Panc1 (cell line): ENCODE measurements around the gene DOCK1. TPM values are rescaled to one million over a fixed set of nuclear protein-coding genes. Genes with fewer than 3 reads are reported as not detected.

Experiments
- ATAC-seq: fragments of 200-7000 bp; cut with Tn5 transposase; 2 replicates; pipeline ENCODE4 v1.9.1; 2020; ENCODE audit warnings: mild to moderate bottlenecking, moderate library complexity
- BruUV-seq: library from RNA; stranded (reverse); fragments of 400-500 nt; replicated peaks from 2 replicates; lab custom pipeline; 2021; lab: Mats Ljungman, UMichigan
- CTCF ChIA-PET: fragments of 300-600 bp; sonication (Branson Sonifier 250); formaldehyde crosslinking; loops from one replicate; lab custom pipeline; 2022; ENCODE audit warnings: antibody characterized with exemption; lab: Charles Lee
- POLR2A ChIA-PET: fragments of 300-600 bp; sonication (Branson Sonifier 250); formaldehyde crosslinking; loops from one replicate; lab custom pipeline; 2022; ENCODE audit warnings: antibody characterized with exemption; lab: Charles Lee
- DNase-seq: peaks from one replicate; pipeline ENCODE4 v3.0.0-alpha.2; 2010; ENCODE audit warnings: low read depth, low spot score
- H3K27ac ChIP-seq: 2 replicates; pipeline ENCODE4 v1.5.1; 2011; ENCODE audit warnings: mild to moderate bottlenecking, low read length, inconsistent platforms
- H3K27me3 ChIP-seq: fragments of 200-500 bp; sonication (Bioruptor generic); 2 replicates; pipeline ENCODE4 v1.6.0; 2014; ENCODE audit warnings: low read length, inconsistent platforms; ENCODE audit not compliant: control insufficient read depth, insufficient read depth
- H3K36me3 ChIP-seq: fragments of 200-500 bp; sonication (Bioruptor generic); 2 replicates; pipeline ENCODE4 v1.5.1; 2014; ENCODE audit warnings: inconsistent platforms, mild to moderate bottlenecking, low read length, moderate library complexity; ENCODE audit not compliant: control insufficient read depth, insufficient read depth
- H3K4me1 ChIP-seq: 2 replicates; pipeline ENCODE4 v1.5.1; 2011; ENCODE audit warnings: inconsistent platforms, mild to moderate bottlenecking, low read length, moderate library complexity; ENCODE audit not compliant: control insufficient read depth, insufficient read depth
- H3K4me3 ChIP-seq, 2 experiments: 2 replicates each; pipeline ENCODE4 v1.5.1; 2011 to 2012; ENCODE audit warnings: low read depth in 2 of 2, low read length in 2 of 2, mild to moderate bottlenecking in 2 of 2, inconsistent platforms in 1 of 2, moderate library complexity in 1 of 2
- H3K9me3 ChIP-seq: fragments of 200-500 bp; sonication (Bioruptor generic); 2 replicates; pipeline ENCODE4 v1.5.1; 2014; ENCODE audit warnings: low read depth, mild to moderate bottlenecking, inconsistent platforms, low read length, moderate library complexity; ENCODE audit not compliant: control insufficient read depth, insufficient read depth
- POLR2AphosphoS5 ChIP-seq: IDR thresholded peaks from 2 replicates; pipeline ENCODE4 v1.6.1; 2012; ENCODE audit warnings: mild to moderate bottlenecking, low read depth, low read length, moderate library complexity
- SIN3A ChIP-seq: IDR thresholded peaks from 2 replicates; pipeline ENCODE4 v1.6.1; 2012; ENCODE audit warnings: low read depth, mild to moderate bottlenecking, low read length, moderate library complexity, borderline replicate concordance; ENCODE audit not compliant: insufficient read depth
- TCF7L2 ChIP-seq: IDR thresholded peaks from 2 replicates; pipeline ENCODE4 v1.6.1; 2011; ENCODE audit warnings: mild to moderate bottlenecking, low read depth, low read length, inconsistent platforms
- in situ Hi-C: cut with HindIII; loops from 2 replicates; pipeline ENCODE4 v1.10.0; 2016; ENCODE audit warnings: low sequenced_read_pairs, low pct_unique_long_range_greater_than_20kb
- intact Hi-C: fragments of 100-400 bp; cut with micrococcal nuclease; formaldehyde crosslinking; loops from one replicate; pipeline ENCODE4 v1.10.0; 2022; ENCODE audit not compliant: unreplicated experiment
- total RNA-seq: library from RNA; stranded (reverse); gene quantifications from one replicate; pipeline ENCODE4 v1.2.1, GENCODE V29; 2021; ENCODE audit not compliant: unreplicated experiment
- TF ChIP-seq, protein P1 (sequence below), 2 experiments: IDR thresholded peaks; 2 replicates each; pipeline ENCODE4 v1.6.1; 2011 to 2012; ENCODE audit warnings: low read depth in 2 of 2, control low read depth in 1 of 2, low read length in 1 of 2, mild to moderate bottlenecking in 1 of 2, moderate library complexity in 1 of 2; ENCODE audit not compliant: insufficient read depth in 1 of 2
- TF ChIP-seq, protein P2 (sequence below): fragments of 450-650 bp; IDR thresholded peaks from 2 replicates; pipeline ENCODE4 v1.5.1; 2017; ENCODE audit warnings: mild to moderate bottlenecking

Gene DOCK1
- total RNA-seq, 1 experiment from 2014 or later: 67.6 TPM

DNA sequence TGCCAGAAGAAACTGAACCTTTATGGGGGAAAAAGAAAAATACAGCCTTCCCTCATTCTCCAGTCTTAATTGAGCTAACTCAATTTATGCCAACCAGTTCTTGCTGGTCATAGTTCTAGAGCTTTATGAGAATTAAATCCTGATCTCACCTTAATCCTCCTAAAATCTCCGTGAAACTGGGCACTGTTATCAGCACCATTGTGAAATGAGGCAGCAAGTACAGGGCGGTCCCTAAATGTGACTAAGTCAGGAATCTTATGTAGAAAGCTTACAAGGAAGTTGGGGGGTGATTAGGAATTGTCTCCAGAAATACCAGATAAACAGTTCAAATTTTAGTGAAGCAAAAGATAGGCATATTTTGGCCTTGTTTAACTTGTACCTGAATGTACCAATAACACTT, 301.9 kb downstream of the DOCK1 start:
- BruUV-seq: no TSS peak
- H3K27ac ChIP-seq: no peak overlapping the region
- intact Hi-C loops: no loop called here
- ATAC-seq: no peak
- no peak for DNase-seq
- H3K9me3 ChIP-seq: no peaks in the 10 kb centered on the region
- in situ Hi-C loops: no loop called here
- no peaks in the 10 kb centered on the region for H3K4me1 ChIP-seq
- H3K27me3 ChIP-seq: no peaks in the 10 kb centered on the region
- ChIA-PET POLR2A (interaction anchor here (0.6 kb wide), 1 partner anchor 801 kb away, joined by 7 read pairs; no protein-coding TSS in a partner anchor), CTCF (no interaction called here)
- H3K4me3 ChIP-seq: no peak overlapping the region
- no peaks in the 10 kb centered on the region for H3K36me3 ChIP-seq
- TF ChIP-seq SIN3A: no peak
- no peak for TF ChIP-seq POLR2AphosphoS5
- TF ChIP-seq, protein P1, sequence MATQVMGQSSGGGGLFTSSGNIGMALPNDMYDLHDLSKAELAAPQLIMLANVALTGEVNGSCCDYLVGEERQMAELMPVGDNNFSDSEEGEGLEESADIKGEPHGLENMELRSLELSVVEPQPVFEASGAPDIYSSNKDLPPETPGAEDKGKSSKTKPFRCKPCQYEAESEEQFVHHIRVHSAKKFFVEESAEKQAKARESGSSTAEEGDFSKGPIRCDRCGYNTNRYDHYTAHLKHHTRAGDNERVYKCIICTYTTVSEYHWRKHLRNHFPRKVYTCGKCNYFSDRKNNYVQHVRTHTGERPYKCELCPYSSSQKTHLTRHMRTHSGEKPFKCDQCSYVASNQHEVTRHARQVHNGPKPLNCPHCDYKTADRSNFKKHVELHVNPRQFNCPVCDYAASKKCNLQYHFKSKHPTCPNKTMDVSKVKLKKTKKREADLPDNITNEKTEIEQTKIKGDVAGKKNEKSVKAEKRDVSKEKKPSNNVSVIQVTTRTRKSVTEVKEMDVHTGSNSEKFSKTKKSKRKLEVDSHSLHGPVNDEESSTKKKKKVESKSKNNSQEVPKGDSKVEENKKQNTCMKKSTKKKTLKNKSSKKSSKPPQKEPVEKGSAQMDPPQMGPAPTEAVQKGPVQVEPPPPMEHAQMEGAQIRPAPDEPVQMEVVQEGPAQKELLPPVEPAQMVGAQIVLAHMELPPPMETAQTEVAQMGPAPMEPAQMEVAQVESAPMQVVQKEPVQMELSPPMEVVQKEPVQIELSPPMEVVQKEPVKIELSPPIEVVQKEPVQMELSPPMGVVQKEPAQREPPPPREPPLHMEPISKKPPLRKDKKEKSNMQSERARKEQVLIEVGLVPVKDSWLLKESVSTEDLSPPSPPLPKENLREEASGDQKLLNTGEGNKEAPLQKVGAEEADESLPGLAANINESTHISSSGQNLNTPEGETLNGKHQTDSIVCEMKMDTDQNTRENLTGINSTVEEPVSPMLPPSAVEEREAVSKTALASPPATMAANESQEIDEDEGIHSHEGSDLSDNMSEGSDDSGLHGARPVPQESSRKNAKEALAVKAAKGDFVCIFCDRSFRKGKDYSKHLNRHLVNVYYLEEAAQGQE (IDR thresholded peaks at IDR 0.05; ENCODE audit: insufficient read depth in 1 of 2, low read depth in 2 of 2, low read length in 1 of 2): no peak
- no peak for TF ChIP-seq TCF7L2
- TF ChIP-seq, protein P2, sequence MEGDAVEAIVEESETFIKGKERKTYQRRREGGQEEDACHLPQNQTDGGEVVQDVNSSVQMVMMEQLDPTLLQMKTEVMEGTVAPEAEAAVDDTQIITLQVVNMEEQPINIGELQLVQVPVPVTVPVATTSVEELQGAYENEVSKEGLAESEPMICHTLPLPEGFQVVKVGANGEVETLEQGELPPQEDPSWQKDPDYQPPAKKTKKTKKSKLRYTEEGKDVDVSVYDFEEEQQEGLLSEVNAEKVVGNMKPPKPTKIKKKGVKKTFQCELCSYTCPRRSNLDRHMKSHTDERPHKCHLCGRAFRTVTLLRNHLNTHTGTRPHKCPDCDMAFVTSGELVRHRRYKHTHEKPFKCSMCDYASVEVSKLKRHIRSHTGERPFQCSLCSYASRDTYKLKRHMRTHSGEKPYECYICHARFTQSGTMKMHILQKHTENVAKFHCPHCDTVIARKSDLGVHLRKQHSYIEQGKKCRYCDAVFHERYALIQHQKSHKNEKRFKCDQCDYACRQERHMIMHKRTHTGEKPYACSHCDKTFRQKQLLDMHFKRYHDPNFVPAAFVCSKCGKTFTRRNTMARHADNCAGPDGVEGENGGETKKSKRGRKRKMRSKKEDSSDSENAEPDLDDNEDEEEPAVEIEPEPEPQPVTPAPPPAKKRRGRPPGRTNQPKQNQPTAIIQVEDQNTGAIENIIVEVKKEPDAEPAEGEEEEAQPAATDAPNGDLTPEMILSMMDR: no peak

DNA sequence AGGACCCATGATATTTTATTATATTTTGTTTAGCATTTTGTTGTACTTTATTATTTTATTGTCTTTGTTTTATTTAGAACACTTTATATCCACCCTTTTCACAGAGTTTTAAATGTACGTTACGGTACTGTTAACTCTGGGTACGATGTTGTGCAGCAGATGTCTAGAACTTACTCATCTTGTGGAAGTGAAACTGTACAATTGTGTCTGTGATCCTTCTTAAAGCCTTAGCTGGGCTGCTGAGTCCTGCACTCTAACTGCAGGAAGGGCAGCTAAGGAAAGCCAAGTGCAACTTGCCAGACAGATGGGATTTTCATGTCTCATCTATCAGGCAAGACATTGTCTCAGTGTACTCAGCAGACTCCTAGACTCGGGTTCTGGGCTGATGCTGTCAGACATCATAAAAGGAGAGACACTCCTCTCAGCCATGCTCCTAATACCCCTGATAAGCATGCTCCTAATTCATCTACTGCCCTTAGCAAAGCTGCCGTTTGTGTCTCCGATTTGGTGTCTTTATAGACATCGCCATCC, 305.8 kb downstream of the DOCK1 start:
- ATAC-seq (no peak), DNase-seq (no peak)
- no peaks in the 10 kb centered on the region for H3K9me3 ChIP-seq
- ChIA-PET POLR2A (no interaction called here), CTCF (no interaction called here)
- no peak overlapping the region for H3K4me3 ChIP-seq
- in situ Hi-C loops: no loop called here
- H3K4me1 ChIP-seq: no peaks in the 10 kb centered on the region
- TF ChIP-seq, protein P1 (IDR thresholded peaks at IDR 0.05; ENCODE audit: insufficient read depth in 1 of 2, low read depth in 2 of 2, low read length in 1 of 2): no peak
- BruUV-seq: no TSS peak
- no peaks in the 10 kb centered on the region for H3K36me3 ChIP-seq
- intact Hi-C loops: no loop called here
- no peak overlapping the region for H3K27ac ChIP-seq
- H3K27me3 ChIP-seq: no peaks in the 10 kb centered on the region
